Measurements from ENCODE around the gene AFAP1. TPM values are rescaled to one million over a fixed set of nuclear protein-coding genes. Genes with fewer than 3 reads are reported as not detected.

The AFAP1 gene
- total RNA-seq, 2 donors from 2014 or later: 9.6 to 35.3 TPM

GRCh38 chr4:7740866-7741525 lies 198.7 kb downstream of the AFAP1 start:
- Histone ChIP-seq H3K9me3 (no peaks in the 10 kb centered on the region), H3K4me3 (no peak overlapping the region), H3K27me3 (no peaks in the 10 kb centered on the region), H3K27ac (no peak overlapping the region), H3K36me3 (replicated peaks in 1 of 2; ENCODE audit: insufficient read depth in 1 of 2, low read depth in 2 of 2) (no peaks in the 10 kb centered on the region), H3K4me1 (no peaks in the 10 kb centered on the region)
- no peak for ATAC-seq
- no peak for DNase-seq
- intact Hi-C loops (cut with DNase I): no loop called here
- 77 to 83% methylated on average over 9 to 19 of the region's 19 CpGs for WGBS, 2 donors
- no peak for TF ChIP-seq CTCF (IDR thresholded peaks at IDR 0.05)
- no peak for TF ChIP-seq POLR2A (IDR thresholded peaks at IDR 0.05)

GRCh38 chr4:7739918-7740865 lies 199.5 kb downstream of the AFAP1 start:
- ATAC-seq (no peak), DNase-seq (no peak)
- intact Hi-C loops (cut with DNase I): no loop called here
- Histone ChIP-seq H3K27me3 (no peaks in the 10 kb centered on the region), H3K9me3 (no peaks in the 10 kb centered on the region), H3K4me3 (no peak overlapping the region), H3K36me3 (replicated peaks in 1 of 2; ENCODE audit: insufficient read depth in 1 of 2, low read depth in 2 of 2) (no peaks in the 10 kb centered on the region), H3K27ac (no peak overlapping the region), H3K4me1 (no peaks in the 10 kb centered on the region)
- 71 to 77% methylated on average over 17 to 45 of the region's 45 CpGs for WGBS, 2 donors
- TF ChIP-seq CTCF (IDR thresholded peaks at IDR 0.05): no peak
- TF ChIP-seq POLR2A (IDR thresholded peaks at IDR 0.05): no peak

- no peak for ATAC-seq
- Histone ChIP-seq H3K27ac (no peak overlapping the region), H3K4me3 (no peak overlapping the region), H3K36me3 (replicated peaks in 1 of 2; ENCODE audit: insufficient read depth in 1 of 2, low read depth in 2 of 2) (no peaks in the 10 kb centered on the region), H3K27me3 (no peaks in the 10 kb centered on the region), H3K9me3 (no peaks in the 10 kb centered on the region), H3K4me1 (no peaks in the 10 kb centered on the region)
- TF ChIP-seq CTCF (IDR thresholded peaks at IDR 0.05): no peak
- no peak for TF ChIP-seq POLR2A (IDR thresholded peaks at IDR 0.05)
- 78 to 83% methylated on average over 14 to 32 of the region's 37 CpGs for WGBS, 2 donors
- no peak for DNase-seq
- intact Hi-C loops (cut with DNase I): no loop called here
Observed at GRCh38 chr4:7739077-7739917, 200.4 kb downstream of the AFAP1 start.

- Histone ChIP-seq H3K4me3 (no peak overlapping the region), H3K4me1 (no peaks in the 10 kb centered on the region), H3K9me3 (no peaks in the 10 kb centered on the region), H3K27ac (no peak overlapping the region), H3K27me3 (no peaks in the 10 kb centered on the region), H3K36me3 (replicated peaks in 1 of 2; ENCODE audit: insufficient read depth in 1 of 2, low read depth in 2 of 2) (no peaks in the 10 kb centered on the region)
- WGBS, 2 donors: 84 to 98% methylated on average over 8 to 32 of the region's 32 CpGs
- intact Hi-C loops (cut with DNase I): no loop called here
- no peak for ATAC-seq
- no peak for DNase-seq
- TF ChIP-seq POLR2A (IDR thresholded peaks at IDR 0.05) (no peak), CTCF (IDR thresholded peaks at IDR 0.05) (no peak)
Observed at GRCh38 chr4:7738458-7739076, 201.1 kb downstream of the AFAP1 start.
